Sciatic nerve (tissue), 2 donors: Measurements from ENCODE around the gene S100A12. TPM values are rescaled to one million over a fixed set of nuclear protein-coding genes. Genes with fewer than 3 reads are reported as not detected.
A peak's percentile ranks its signal among the peaks of the same experiment; 100 is the strongest.
"Not testable (repeated sequence)": the region's sequence is repeated elsewhere in the genome, so short reads cannot be mapped to it uniquely, and the experiment has no call there.

Experiments used
- ATAC-seq: fragments of 200-7000 bp; cut with Tn5 transposase; one replicate; pipeline ENCODE4 v1.9.1; 2020; ENCODE audit warnings: mild to moderate bottlenecking, moderate library complexity
- DNase-seq: peaks from one replicate; pipeline ENCODE4 v3.0.0-alpha.2; 2020; ENCODE audit warnings: low spot score
- intact Hi-C: fragments of 100-400 bp; cut with DNase I; formaldehyde crosslinking; loops from one replicate; pipeline ENCODE4 v1.14.2; 2022
- total RNA-seq: library from RNA; stranded (reverse); fragmentation: NEBNext Ultra II Directional; extraction: Animal tissue kit (Norgen Biotek cat#: 25700); gene quantifications from one replicate; pipeline ENCODE4 v1.2.1, GENCODE V29; 2021
- donor health status: DM: no; HTN: no; CAD: no.
- donor health status: DM: no; HTN: no; CAD: no.

S100A12 gene
- total RNA-seq, 1 donor from 2014 or later: 15.3 TPM

DNA sequence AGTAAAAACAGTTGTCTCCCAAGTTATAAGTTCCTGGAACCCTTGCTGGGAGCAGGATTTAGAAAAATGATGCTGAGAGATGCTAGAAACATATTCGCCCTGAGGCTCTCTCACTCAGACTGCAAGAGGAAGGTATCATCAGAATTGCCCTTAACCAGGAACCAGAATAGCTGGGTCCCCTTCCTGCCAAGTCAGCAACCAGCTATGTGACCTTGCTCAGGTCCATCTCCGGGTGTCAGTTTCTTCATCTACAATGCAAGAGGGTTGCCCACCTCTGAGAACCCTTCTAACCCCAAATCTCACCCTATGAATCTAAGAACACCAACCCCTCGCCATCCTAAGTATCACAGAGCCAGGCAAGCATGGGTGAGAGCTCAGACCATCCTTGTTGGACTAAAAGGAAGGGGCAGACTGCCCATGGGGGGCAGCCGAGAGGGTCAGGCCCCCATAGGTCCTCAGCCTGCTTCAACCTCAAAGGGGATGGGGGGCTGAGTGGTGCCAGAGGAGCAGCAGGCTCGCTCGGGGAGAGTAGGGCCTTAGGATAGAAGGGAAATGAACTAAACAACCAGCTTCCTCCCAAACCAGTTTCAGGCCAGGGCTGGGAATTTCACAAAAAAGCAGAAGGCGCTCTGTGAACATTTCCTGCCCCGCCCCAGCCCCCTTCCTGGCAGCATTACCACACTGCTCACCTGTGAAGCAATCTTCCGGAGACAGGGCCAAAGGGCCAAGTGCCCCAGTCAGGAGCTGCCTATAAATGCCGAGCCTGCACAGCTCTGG, 18.2 kb downstream of the S100A12 start:
- no peak for DNase-seq
- intact Hi-C loops: no loop called here
- peak; percentile 38 for ATAC-seq

- intact Hi-C loops: no loop called here
- ATAC-seq (no peak), DNase-seq (no peak)
These were observed 18.9 kb downstream of the S100A12 start for GRCh38 chr1:153356392-153357075.

DNA sequence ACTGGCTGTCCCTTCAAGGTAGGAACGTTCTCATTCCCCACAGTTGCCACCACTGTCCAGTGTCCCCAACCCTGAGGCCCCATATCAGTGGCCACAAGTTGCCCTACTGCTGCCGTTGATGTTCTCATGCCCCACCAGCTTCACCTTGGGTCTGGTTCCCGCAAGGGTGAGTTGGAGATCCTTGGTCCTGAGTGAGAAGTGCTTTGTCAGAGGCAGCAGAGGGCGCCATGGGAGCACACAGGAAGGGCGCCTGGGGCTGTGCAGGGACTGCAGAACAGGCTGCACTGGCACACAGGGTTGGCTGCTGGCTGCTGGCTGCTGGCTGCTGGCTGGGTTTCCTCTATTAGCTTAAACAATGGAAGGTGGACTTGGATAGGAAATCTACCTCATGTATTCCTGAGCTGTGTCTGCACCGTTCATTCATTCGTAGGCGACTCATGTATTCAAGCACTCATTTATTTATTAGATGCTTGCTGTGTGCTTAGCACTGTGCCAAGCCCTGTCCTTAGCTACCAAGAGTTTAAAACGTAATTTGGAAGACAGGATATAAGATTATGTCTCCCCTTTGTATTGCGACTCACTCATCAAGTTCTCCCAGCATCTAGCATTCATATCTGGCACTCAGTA, 19.9 kb downstream of the S100A12 start:
- intact Hi-C loops: no loop called here
- peak; percentile 56 for ATAC-seq
- DNase-seq: no peak

DNA sequence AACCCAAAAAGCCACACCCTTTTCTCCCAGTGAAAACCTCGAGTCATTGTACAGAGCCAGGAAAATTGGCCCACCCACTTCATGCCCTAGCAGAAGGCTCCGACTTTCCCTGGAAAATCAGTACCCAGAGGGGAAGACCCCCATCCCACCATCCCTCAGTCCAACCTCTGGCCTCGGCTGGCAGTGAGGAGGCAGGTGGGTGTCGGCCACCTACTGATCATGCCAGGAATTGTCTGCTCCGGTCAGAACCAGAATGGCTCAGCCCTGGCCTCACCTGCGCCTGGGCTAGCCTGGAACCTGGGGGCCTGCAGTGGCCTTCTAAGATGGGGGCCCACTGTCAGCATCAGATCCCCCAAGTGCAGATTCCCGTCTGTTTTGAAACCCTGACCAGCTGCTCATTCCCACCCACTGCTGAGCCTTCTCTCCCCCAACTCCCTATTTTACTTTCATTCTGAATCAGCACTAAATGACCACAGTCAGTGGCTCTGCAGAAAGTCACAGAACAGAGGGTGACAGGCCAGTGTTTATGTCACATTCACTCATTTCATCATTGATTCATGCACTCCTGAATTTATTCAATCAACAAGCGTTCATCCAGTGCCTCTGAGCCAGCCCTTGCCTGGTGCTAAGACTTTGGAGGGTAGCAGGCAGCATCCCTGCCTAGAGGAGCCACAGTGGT, 20.8 kb downstream of the S100A12 start:
- intact Hi-C loops: loop anchor here (5.0 kb wide), 1 partner anchor 138 kb away; no protein-coding TSS in a partner anchor
- DNase-seq (no peak), ATAC-seq (no peak)

DNA sequence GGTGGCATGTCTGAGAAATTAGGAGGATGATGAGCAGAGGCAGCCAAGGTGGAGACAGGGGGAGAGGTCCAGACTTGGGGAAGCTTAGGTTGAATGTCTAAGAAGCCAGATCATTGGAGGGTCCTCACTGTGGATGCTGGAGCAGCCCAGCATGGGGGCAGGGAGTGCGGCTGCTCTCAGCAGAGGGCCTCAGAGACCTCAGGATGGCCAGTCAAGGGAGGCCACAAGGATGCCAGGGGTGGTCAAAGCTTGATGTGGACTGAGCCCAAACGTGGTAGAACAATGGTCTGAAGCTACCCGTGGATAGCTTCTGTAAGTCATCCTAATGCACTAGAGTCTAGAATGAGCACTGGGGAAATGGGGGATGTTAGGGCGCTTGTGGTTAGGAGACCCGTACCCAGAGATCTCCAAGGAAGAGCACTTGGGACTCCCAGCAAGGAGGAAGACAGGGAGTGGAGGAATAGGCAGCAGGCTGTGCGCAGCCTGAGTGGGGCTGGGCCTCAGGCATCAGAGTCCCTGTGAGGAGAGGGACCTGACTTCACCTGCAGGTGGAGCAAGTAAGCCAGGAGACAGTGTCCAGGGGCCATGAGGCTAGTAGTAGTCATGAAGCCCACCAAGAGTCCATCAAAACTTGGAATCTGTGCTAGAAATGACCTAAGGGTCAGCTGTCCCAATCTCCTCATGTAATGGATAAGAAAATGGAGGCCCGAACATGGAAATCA, 22.0 kb downstream of the S100A12 start:
- intact Hi-C loops: loop anchor here (5.0 kb wide), 1 partner anchor 139 kb away; no protein-coding TSS in a partner anchor
- ATAC-seq (no peak), DNase-seq (no peak)

DNA sequence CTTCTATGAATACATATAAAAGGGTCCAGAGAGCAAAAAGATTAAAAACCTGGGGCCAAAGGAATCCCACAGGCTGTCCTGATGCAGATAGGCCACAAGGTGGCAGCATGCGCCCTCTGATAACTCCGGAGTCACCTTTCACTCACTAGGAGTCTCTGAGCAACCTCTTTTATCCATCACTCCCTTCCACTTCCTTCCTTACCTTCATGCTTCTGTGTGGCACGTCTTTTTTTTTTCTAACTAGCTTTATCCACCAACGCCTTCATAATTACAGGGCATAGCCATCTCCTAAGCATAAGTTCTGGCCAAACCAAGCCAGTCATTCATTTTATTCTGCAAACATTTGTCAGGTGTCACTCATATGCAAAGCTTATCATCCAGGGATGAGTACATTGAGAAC, 22.9 kb downstream of the S100A12 start:
- DNase-seq (peak; percentile 82), ATAC-seq (peak; percentile 84)
- intact Hi-C loops: loop anchor here (5.0 kb wide), 1 partner anchor 140 kb away; no protein-coding TSS in a partner anchor

DNA sequence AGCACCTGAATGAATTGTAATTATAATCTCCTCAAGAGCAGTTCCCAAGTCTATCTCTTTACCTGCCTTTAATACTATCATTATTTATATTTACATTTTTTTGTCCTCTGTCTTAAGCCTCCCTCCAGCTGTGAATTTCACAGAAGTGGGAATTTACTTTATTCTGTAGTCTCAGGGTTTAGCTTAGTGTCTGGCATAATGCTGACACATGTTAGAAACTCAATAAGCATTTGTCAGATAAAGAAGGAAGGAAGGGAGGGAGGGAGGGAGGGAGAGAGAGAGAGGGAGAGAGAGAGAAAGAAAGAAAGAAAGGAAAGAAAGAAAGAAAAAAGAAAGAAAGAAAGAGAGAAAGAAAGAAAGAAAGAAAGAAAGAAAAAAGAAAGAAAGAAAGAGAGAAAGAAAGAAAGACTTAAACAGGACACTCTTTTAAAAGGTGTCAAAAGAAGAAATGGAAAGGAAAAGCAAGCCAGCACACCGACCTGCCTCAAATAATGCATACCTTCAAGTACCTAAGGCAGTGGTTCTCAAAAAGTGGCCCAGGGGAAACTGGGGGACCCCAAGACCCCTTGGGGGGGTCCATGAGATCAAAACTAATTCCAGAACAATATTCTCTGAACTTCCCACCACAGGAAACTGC, 25.0 kb downstream of the S100A12 start:
- no peak for DNase-seq
- intact Hi-C loops: loop anchor here (5.0 kb wide), 1 partner anchor 142 kb away; no protein-coding TSS in a partner anchor
- ATAC-seq: no peak

DNA sequence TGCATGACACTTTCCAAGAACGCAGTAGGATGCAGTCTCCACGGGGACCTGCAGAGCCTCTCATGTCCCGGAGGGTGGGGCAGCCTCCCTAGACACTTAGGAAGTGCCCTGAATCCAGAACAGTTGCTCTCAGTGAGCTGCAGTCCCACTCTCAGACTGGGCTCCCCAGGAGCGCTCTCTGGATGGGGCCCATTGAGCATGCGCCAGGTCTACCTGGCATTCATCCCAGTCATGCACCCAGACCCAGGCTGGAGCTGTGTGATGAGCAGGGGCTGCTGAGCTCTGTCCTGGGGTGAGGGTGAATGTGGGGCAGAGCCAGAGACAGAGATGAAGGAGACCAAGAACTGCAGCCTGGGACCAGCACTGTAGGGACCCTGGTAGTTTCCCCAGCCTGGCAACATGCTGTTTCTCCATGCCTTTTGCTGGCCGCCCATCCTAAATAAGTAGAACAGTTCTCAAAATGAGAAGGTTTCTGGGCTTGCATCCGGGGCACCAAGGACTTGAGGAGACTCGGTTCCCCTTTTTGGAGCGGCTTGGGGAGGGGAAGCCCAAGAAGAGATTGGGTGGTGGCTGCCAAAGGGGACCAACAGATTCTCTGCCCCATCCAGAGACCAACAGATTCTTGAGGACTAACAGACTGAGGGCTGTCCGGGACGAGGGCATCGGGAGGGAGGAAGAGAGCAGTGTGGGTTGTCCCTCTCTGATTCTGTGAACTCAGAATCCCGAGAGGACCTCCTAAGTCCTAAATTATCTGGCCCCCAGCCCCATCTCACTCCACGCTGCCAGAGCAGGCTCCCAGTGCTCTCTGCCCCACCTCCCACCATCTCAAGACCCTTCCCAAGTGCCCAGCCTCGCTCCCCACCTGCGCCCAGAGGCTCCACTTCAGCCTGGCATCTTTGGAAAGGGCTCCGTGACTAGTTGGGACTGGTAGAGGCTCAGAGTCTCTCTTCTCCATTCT, 25.8 kb downstream of the S100A12 start:
- DNase-seq: no peak
- ATAC-seq: no peak
- intact Hi-C loops: loop anchor here (5.0 kb wide), 1 partner anchor 143 kb away; no protein-coding TSS in a partner anchor

DNA sequence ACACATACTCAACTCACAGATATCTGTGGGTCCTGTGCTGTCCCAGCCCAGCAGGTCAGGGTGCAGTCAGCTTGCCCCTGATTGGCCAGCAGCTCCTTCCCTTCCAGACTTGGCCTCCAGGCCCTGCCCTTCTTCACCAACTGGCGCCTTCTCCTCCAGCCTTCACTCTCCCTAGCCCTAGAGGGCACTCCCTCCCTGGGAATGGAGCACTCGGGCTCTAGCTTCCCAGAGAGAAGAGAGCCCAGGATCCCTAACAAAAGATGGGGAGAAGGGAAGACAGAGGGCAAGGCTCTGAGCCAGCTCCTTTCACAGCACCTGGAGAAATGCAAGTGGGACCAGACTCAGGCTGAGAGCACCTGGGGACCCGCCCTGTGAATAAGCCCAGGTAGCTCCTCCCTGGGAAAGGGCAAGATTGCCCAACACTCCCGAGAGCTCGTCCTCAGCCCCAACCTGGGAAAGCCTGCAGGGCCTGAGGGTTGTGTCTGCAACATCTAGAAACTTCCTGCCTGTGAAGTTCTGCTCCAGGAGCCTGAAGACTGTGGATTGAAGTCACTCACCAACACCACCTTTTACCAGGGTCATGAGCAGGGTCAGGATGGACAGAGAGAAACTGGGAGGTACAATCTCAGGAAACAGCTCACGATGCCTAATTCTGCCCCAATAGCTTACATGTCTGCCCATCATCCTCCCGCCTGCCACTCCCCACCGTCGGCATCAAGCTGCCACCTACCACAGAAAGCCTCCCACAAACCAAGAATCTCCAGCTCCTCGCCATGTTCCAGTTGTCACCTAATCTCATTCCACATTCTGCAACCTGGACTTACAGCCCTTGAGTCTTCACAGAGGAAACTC, 26.7 kb downstream of the S100A12 start, which contains the start of gene PGLYRP4:
Gene PGLYRP4 (minus strand): TSS at position 331 of the 852 bp plus-strand sequence. CDS start 909 bp downstream, outside the sequence.
- intact Hi-C loops: no loop called here
- DNase-seq (no peak), ATAC-seq (no peak)

- DNase-seq (no peak), ATAC-seq (no peak)
- intact Hi-C loops: no loop called here
These were observed 27.6 kb downstream of the S100A12 start for GRCh38 chr1:153347856-153348255.

DNA sequence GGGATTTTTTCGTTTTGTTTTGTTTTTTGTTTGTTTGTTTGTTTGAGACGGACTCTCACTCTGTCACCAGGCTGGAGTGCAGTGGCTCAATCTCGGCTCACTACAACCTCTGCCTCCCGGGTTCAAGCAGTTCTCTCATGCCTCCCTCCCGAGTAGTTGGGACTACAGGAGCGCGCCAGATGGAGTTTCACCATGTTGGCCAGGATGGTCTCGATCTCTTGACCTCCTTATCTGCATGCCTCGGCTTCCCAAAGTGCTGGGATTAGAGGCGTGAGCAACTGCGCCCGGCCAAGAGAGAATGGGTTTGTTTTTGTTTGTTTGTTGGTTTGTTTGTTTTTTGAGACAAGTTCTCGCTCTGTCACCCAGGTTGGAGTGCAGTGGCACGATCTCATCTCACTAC, 28.4 kb downstream of the S100A12 start:
- ATAC-seq, DNase-seq, intact Hi-C loops: not testable (repeated sequence)

DNA sequence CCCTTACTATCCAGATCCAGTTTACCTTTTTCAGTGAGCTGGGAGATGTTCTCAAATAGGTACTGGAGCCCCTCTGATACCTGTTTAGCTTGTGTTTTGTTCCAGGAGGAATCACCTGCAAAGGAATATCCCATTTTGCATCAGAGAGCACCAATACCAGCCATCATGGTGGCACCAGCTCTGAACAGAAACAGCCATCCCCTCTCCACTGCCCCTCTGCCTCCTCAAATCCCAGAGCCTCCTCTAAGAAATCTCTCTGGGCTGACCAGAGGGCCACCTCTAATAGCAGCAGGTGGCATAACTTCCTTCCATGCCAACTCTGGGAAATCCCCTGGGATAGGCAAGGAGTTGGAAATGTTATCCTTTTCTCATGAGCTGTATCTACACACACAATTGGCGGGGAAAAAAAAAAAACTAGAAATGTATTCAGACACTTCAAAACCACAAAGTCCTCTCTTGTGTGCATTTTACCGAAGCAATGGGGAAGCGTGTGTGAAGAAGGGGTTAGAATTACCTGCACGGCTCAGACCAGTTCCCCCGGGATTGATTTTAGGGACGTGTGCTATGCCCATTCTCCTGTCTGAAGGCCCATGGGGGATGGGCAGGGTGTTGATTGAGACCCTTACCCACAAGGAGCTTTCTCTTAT, 29.2 kb downstream of the S100A12 start:
- ATAC-seq: no peak
- no peak for DNase-seq
- intact Hi-C loops: no loop called here

GRCh38 chr1:153345187-153346076, 30.0 kb downstream of the S100A12 start:
- intact Hi-C loops: no loop called here
- no peak for DNase-seq

GRCh38 chr1:153344718-153345025, 30.7 kb downstream of the S100A12 start:
- intact Hi-C loops: no loop called here
- DNase-seq (no peak), ATAC-seq (no peak)

More at GRCh38 chr1:153345187-153346076, 30.0 kb downstream of the S100A12 start:
- no peak for ATAC-seq
